T-helper 1 cell (primary cell): Measurements from ENCODE around the gene TFF2.

Experiments used
- DNase-seq, 5 donors: peaks; one replicate each; pipeline ENCODE4 v3.0.0-alpha.2; 2012 to 2020

Gene TFF2

DNA sequence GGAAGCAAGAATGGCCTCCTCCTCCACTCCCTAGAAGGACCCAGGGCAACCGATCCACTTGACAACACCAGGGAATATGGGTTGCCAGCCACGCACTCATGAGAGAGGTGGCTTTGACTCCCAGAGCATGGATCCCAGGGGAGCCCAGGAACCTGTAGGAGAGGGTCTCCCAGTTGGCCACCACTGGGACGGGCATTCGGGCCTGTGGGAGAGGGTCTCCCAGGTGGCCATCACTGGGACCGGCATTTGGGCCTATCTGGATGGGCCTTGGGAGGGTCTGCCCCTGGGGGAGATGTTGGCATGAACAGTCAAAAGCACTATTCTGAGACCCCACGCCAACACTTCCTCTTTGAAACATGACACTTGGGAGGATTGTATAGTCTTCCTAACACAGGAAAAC is 15.0 kb upstream of the TFF2 start:
- DNase-seq: no peak

DNA sequence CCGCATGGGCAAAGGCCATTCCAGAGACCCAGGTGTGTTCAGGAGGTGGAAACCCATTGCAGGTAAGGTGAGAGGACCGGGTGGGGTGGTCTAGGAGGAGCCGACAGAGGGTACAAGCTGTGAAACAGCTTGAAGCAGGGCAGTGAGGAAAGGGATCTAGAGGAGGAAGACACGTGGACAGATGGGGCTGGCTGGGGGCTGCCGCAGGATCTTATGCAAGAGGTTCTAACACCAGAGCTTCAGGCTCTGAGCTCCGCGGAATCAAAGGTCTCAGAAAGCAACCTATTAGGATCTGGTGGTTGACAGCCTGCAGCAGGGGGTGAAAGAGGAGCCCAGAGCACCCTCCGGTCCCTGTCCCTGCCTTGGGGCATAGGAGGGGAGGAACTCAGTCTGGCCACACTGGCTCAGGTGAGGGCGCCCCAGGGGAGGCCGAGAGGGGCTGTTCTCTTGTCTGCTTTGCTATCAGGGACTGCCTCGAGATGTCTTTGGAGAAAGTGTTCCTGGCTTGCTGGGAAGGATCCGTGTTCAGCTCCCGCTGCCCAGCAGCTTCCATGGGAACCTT is 13.6 kb upstream of the TFF2 start:
- DNase-seq: no peak

DNA sequence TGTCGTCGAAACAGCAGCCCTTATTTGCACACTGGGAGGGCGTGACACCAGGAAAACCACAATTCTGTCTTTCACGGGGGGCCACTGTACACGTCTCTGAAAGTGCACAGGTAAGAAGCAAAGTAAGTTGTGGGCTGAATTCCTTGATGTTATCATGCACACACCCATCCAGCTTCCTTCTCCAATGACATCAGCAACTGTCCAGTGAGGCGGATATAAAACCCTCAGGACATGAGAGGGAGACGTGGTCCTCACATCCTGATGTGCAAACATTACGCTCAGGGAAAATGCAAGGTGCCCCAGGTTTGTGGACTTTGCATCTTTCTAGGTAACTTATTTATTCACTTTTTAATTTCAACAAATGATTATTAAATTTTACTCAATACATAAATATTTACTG is 12.5 kb upstream of the TFF2 start:
- DNase-seq: no peak

DNA sequence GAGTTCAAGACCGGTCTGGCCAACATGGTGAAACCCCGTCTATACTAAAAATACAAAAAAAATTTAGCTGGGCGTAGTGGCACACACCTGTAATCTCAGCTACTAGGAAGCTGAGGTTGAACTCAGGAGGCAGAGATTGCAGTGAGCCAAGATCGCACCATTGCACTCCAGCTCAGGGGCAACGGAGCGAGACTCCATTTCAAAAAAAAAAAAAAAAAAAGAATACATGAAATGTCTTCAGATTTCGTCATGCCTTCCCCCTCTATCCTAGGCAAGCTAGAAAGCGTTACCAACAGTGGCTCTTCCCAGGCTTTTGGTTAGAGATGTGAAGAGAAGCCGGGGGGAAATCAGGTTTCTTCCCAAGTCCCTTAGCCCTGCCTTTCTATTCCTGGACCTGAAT is 11.9 kb upstream of the TFF2 start:
- DNase-seq: no peak

DNA sequence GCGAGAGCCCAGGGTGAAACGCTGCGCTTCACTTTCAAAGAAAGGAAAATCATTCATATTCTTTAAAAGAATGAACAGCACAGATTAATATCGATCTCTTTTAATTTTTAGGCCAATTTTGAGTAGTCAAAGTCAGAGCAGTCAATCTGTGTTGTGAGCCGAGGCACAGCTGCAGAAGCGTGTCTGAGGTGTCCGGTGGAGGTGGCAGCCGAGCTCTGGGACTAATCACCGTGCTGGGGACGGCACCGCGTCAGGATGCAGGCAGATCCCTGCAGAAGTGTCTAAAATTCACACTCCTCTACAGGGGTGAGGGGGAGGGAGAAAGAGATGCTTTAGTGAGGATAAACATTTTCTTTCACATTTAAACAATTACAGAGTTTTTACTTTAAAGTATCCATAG is 11.4 kb upstream of the TFF2 start:
- no peak for DNase-seq

DNA sequence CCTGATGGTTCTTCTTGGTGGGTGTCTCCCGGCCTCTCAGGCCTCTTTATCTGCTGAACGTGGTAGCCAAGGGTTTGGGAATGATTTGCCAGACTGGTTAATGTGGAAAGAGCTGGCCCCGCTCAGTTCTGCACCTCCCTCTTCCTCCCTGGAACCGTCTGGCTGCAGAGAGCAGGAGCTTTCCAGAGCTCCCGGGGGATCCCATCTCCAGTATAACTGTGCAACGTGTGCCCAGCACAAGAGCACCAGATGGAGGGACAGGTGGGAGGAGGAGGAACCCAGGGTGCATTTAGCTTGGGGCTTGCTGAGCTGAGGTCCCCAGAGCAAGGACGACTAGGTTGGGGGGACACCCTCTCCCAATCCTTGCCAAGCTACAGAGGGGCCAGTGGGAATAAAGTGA is 10.5 kb upstream of the TFF2 start:
- no peak for DNase-seq

DNA sequence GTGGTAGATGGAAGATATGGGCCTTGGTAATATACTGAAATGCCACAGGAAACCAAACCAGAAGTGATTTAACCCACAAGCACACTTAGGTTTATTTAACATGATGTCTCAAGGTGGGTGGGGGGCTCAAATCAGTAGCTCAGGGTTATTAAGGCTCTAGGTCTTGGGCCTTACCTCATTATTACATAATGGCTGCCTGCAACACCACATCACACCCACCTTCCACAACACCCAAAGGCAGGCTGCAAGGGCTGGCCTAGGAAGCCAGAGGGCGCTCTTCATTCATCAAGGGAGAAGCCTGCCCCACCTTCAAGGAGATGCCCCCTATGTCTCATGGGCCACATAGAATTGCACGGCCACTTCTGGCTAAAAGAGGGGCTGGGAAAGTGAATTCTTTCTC is 9.5 kb upstream of the TFF2 start:
- DNase-seq: no peak

DNA sequence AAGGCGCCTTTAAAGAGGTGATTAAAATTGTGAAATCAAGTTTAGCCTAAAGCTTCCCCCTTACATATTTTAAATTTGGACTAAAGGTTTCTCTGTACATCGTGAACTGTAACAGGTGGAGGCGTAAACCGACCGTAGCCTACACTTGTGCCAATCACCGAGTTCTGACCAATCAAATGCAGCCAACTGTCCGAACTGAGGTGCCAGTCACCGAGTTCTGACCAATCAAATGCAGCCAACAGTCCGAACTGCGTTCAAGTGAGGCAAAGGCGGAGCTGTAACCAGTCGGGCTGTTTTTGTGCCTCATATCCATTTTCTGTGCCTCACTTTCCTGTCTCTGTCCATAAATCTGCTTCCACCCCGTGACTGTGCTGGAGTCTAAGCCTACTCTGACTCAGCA is 8.1 kb upstream of the TFF2 start:
- DNase-seq: no peak

DNA sequence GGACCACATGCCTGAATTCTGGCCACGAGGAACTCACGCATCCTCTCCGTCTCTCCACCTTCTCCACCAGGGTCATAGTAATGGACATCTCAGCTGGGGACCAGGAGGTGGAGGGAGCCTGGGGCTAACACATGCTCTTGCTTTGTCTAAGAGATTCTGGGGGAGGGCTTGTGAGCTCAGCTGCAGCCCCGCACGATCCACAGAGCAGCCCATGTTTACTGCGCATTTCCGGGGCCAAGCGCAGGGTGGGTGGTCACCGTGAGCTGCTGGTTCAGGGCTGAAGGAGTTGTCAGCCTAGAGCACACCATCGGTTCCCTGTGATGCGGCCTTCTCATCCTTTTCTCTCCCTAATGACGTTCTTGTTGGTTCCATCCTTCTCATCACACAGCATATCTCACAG is 7.5 kb upstream of the TFF2 start:
- DNase-seq: no peak

DNA sequence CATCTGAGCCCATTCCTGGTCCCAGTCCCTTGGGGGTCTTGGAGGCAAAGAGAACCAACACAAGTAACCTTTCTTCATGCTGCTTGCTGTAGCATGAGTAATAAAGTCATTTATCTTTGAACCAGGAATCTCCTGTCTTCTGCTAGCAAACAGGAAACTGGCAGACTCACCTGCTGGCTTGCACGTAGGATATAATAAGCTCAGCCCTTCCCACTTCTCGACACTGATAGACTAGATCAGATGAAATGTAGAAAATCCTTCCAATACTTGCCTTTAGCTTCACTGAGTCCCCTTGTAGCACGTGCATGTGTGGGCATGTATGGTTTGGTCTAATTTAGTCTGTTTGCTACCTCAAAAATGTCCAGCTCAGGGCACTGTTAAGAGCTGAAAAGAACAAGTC is 6.5 kb upstream of the TFF2 start:
- DNase-seq: no peak

DNA sequence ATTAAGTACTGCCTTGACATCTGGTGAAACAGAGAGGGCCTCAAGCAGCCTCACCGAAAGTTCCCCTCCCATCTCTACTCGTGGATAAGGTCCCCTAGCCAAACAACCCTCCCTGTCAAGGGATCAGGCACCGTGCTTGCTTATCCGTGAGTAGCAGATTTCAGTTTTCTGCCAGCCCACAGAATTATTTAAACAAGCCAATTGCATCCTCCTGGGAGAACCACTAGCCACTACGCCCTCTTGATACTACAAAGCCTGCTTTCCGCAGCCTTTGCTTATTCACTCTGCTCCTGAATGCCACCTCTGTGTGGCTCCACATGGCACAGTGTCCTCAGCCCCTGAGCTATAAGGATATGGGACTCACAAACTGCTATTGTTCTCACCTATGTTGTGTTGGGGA is 5.9 kb upstream of the TFF2 start:
- no peak for DNase-seq

DNA sequence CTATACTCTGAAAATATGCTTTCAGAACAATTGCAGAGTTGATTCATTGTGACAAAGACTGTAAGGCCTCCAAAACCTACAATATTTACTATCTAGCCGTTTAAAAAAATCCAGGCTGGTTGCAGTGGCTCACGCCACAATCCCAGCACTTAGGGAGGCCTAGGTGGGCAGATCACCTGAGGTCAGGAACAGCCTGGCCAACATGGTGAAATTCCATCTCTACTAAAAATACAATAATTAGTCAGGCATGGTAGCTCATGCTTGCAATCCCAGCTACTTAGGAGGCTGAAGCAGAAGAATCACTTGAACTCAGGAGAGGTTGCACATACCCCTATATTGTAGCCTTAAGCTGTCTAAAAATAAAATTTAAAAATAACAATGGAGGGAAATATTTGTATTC is 5.3 kb upstream of the TFF2 start:
- DNase-seq: no peak

DNA sequence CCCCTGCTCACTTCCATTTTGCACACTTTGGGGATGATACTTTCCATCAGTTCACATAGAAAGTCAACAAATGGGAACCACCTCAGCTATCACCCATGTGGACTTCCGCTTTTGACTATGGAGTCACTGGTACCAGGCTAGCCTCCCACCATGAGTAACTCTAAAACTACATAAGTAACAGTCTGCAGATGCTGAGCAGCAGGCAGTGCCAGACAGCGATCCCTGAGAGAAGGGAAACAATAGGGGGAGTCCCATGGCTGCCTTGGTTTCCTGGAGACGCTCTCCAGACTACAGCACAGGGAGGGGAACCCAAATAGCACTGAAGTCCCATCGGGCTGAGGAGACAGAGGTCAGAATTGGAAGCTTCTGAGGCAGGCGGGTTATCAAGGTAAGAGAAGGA is 2.8 kb upstream of the TFF2 start:
- no peak for DNase-seq

DNA sequence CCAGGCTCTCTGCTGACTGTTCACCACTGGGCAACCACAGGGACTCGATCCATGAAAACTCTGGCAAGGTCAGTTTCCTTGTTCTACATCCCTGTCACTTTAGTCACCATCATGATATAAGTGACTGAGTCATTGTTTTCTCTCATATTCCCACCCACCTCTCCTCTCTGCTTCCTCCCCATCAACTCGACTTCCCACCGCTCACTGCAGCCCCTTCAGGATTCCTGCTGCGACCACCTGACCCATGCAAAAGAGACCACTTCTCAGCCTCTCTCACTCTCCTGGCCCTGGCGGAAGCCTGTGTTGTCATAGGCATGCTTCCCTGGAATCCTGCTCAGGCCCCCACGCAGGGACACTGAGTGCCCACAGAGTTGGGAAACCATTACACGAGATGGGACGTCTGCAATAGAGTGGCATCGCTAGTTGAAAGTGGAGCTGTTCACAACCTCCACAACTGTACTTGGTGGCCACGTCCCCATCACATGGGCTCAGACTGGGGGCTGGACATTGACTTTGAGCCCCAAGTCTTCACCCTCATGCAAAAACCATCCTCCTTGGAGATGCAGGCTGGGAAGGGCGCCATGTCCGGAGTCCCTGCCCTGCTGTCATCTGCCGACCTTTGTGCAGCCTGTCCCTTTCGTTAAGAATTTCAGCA is 1.8 kb upstream of the TFF2 start:
- no peak for DNase-seq

DNA sequence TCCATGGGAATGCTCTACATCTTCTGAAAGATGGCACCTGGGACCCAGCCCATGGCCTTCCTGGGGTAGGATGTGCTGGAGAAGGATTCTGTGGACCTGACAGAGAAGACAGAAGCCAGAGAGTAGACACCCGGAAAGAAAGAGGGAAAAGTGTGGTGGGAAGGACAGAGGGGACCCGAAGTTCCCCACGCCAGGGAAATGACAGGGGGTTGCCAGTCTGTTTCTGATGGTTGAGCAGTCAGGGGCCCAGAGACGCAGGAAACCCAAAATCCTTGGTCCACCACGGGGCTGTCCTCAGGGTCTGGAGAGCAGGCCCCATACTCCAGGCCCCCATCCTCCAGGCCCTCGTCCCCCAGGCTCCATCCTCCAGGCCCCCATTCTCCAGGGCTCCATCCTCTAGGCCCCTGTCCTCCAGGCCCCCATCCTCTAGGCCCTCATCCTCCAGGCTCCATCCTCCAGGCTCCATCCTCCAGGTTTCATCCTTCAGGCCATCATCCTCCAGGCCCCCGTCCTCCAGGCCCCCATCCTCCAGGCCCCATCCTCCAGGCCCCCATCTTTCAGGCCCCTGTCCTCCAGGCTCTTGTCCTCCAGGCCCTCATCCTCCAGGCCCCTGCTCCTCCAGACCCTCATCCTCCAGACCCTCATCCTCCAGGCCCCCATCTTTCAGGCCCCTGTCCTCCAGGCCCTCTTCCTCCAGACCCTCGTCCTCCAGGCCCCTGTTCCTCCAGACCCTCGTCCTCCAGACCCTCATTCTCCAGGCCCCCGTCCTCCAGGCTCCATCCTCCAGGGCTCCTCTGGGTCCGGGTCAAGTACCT is 1.0 kb upstream of the TFF2 start:
- no peak for DNase-seq

DNA sequence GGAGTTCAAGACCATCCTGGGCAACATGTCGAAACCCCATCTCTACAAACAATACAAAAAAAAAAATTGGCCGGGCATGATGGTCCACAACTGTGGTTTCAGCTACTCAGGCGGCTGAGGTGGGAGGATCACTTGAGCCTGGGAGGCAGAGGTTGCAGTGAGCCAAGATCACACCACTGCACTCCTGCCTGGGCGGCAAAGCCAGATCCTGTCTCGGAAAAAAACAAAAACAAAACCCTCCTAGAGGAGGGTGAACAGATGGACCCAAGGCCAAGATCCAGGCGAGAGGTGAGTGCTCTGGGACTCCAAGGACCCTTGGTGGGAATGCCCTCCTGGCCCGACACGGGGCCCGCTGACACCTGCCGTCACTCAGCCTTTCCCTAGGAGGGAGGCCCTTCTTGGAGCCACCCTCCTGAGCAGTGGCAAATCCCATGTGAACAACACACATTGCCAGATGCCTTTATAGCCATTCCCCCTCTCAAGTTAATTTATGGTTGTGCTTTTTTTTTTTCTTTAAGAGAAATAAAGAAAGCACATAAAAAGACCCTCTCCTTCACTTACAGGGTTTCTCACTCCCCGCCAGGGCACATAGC is 380 bp downstream of the TFF2 start:
- no peak for DNase-seq

DNA sequence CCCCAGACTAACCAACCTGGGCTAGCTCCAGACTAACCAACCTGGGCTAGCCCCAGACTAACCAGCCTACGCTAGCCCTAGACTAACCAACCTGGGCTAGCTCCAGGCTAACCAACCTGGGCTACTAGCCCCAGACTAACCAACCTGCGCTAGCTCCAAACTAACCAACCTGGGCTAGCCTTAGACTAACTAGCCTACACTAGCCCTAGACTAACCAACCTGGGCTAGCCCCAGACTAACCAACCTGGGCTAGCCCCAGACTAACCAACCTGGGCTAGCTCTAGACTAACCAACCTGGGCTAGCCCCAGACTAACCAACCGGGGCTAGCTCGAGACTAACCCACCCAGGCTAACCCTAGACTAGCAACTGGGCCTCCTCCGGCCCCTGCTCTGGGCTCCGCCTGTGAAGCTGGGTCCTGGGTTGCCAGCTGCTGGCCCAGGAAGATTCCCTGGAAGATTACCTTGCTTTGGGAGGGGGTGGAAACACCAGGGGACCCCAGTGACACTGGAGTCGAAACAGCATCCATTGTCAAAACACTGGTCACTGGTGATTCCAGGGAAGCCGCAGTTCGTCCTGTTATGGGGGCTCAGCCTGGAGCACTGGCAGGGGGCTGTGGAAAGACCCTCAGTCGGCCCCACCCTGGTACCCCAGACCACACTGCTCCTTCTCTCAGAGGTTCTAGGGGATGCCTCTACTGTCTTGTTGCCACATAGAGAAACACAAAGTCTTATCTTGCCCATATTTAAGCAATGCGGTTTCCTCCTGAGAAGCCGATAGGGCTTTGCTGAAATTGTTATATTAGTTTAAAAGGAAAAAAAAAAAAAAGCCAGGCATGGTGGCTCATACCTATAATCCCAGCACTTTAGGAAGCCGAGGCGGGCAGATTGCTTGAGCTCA is 1.1 kb downstream of the TFF2 start:
- DNase-seq: no peak

DNA sequence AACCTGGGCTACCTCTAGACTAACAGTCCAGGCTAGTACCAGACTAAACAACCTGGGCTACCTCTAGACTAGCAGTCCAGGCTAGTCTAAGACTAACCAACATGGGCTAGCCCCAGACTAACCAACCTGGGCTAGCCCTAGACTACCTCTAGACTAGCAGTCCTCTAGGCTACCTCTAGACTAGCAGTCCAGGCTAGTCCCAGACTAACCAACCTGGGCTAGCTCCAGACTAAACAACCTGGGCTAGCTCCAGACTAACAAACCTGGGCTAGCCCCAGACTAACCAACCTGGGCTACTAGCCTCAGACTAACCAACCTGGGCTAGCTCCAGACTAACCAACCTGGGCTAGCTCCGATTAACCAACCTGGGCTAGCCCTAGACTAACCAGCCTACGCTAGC is 2.0 kb downstream of the TFF2 start:
- no peak for DNase-seq

DNA sequence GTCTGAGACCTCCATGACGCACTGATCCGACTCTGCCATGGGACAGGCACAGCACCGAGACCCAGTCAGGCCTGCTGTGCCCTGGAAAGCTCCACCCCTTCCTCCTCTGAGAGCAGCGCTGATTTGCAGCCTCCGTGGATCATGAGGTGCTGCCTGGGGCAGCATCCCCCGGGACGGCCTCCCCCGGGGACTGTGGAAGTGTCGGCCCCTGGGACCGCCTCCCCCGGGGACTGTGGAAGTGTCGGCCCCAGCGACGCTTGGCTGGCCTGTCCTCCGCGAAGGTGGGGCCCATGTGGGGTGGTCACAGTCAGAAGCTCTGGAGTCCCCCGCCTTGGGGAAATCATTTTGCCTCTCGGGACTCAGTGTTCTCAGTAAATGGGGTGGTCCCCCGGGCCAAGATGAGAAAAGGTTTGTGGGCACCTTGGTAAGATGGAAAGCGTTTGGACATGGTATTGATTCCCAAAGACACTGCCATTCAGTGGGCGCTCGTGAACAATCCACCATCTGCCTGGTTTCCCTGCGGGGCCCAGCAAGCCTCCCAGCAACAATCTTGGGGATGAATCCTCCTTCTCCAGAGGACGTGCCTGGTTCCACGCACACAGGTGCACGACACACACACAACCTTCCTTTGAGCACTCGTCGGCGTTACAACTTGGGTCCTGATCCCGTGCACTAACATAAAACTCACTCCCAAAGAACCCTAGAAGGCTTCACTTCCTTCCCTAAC is 3.0 kb downstream of the TFF2 start:
- DNase-seq: no peak

DNA sequence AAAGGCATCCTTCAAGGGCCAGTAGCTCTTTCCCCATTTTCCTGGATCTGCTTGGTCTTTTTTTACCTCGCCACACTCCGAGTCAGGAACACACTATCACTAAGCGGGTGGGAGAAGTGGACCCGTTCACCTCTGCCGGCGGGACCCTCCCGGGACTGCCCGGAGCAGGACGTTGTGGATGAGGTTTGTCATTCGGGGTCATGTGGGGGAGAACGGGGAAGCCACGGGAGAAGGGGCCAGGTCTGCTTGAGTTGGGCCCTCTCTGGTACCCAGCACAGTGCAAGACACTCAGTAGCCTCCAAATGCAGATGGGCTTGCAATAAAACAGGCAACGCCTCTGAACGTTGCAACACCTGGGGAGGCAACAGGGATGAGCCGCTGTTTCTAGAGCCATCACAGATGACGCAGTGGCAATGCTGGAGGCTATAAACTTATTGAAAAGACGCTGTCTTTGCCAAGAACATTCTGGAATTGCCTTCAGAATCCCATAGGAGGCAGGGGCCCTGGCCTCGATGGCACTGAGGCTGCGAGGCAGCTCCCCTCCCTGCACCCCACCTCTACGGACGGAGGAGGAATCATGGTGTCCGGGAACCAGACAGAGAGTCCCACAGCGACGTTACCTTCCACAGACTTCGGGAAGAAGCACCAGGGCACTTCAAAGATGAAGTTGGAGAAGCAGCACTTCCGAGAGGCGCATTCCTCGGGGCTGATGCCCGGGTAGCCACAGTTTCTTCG is 3.8 kb downstream of the TFF2 start:
- DNase-seq: no peak

DNA sequence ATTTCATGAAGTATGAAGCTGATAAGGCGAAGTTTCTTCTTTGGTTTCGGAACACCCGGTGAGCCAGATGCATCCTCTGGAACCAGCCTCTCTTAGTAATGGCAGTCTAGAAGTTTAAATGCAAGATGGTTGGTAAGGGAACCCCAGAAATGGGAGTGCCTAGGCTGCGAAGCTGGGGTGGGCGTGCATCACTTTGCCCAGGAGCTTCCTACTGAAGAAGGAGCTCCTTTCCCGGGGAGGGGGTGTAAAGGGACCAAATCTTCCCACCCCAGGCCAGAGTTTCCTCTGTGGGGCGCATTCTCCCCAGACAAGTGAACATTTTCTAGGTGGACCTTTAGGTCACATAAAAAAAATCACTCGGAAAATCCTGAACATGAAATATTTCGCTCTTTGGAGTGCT is 4.4 kb downstream of the TFF2 start:
- no peak for DNase-seq

DNA sequence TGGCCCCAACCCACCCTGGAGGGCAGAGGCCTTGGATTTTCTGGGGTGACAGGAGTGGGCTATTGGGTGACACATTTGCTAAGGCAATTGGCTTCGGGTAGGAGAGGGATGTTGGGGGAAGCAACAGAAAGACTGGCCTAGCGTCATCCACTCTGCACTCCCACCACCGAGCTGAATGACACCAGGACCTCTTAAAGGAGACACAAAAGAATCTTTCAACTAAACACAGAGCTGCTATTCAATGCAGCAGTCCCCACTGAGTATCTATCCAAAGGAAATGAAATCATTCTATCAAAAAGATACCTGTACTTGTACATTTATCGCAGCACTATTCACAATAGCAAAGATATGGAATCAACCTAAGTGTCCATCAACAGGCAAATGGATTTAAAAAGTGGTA is 6.2 kb downstream of the TFF2 start:
- no peak for DNase-seq
